Stimulated activated naive CD8-positive, alpha-beta T cell treated with anti-CD3 and anti-CD28 coated beads, Interleukin-15, Interleukin-2, amounts not matched to agents 100 ng/mL and 50 ng/mL, for 24 hours (primary cell): ENCODE measurements around the gene KIF26B.
"Not testable (repeated sequence)": the region's sequence is repeated elsewhere in the genome, so short reads cannot be mapped to it uniquely, and the experiment has no call there.

ENCODE experiments used
- H3K27ac Mint-ChIP-seq: one replicate; pipeline ENCODE4 v1.8.0; 2021; ENCODE audit warnings: mild to moderate bottlenecking, mixed read lengths
- H3K27me3 Mint-ChIP-seq: one replicate; pipeline ENCODE4 v1.8.0; 2021; ENCODE audit warnings: mixed read lengths
- H3K36me3 Mint-ChIP-seq: one replicate; pipeline ENCODE4 v1.8.0; 2021; ENCODE audit warnings: low read depth, mixed read lengths
- H3K4me1 Mint-ChIP-seq: one replicate; pipeline ENCODE4 v1.8.0; 2021; ENCODE audit warnings: low read depth, mixed read lengths
- H3K4me3 Mint-ChIP-seq: one replicate; pipeline ENCODE4 v1.8.0; 2021; ENCODE audit warnings: mild to moderate bottlenecking, mixed read lengths
- H3K9me3 Mint-ChIP-seq: one replicate; pipeline ENCODE4 v1.8.0; 2021; ENCODE audit warnings: mixed read lengths

KIF26B gene

DNA sequence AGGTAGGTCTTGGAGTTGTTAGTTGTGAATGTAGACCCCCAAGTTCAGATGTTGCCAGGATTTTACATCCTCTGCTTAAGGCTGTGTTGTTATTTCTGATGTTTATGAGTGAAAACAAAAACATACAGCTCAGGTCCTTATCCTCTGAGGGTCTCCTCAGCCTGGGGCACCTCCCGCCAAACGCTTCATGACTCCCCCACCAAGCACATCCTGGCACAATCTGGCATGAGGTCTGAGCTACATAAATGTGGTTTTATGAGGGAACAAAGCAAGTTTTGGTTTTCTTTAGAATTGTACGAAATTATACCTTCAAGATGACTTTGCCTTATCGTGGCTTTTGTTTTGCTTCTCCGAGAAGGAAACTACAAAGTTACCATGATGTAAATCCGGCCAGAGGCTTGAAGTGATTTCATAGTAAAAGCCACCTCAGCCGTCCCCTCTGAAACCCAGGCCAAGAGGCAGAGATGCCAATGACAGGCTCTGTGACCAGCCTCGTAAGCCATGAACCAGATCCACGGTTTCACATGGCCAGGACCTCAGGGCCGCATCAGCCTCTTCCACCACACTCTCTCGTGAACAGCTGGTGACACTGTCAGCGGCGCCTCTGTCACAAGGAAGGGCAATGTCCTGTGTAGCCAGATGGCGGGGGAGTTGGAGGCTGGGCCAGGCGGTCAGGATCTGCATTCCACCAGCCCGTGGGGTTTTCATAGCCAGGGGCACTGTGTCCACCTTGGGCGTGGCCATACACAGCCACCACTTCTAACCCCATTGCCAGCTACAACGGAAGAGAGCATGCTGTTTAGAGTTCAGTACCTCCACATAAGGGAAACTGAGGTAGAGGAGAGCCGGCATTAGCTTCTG is 199.4 kb downstream of the KIF26B start:
- H3K9me3 Mint-ChIP-seq = no peaks in the 10 kb centered on the region
- H3K36me3 Mint-ChIP-seq = no peaks in the 10 kb centered on the region
- H3K4me3 Mint-ChIP-seq = no peak overlapping the region
- no peaks in the 10 kb centered on the region for H3K27me3 Mint-ChIP-seq
- no peak overlapping the region for H3K27ac Mint-ChIP-seq
- peaks cover 5% of the 10 kb centered on the region for H3K4me1 Mint-ChIP-seq

DNA sequence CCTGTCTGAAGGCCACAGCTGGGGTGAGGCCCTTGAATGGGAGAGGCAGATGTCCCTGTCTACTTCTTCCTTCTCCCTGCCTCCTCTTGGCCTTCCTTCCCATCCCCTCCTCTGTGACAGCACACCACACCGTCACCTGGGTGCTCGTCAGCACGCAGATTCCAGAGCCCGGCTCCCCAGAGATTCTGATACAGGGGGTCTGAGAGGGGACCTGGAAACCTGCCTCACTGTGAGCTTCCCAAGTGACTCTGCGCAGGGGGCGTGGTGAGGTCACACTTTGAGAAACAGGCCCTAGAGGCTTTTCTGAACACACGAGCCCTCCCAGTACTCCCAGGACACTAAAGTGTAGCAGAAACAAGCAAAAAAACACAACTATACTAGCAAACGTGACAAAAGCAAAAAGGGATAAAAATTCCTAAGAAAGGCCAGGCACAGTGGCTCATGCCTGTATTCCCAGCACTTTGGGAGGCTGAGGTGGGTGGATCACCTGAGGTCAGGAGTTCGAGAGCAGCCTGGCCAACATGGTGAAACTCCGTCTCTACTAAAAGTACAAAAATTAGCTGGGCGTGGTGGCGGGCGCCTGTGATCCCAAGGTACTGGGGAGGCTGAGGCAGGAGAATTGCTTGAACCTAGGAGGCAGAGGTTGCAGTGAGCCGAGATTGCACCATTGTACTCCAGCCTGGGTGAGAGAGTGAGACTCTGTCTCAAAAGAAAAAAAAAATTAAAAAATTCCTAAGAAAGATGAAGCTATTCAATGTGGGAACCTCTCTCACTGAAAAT is 201.3 kb downstream of the KIF26B start:
- not testable (repeated sequence) for H3K4me3 Mint-ChIP-seq, H3K36me3 Mint-ChIP-seq, H3K4me1 Mint-ChIP-seq, H3K9me3 Mint-ChIP-seq, H3K27ac Mint-ChIP-seq, H3K27me3 Mint-ChIP-seq

DNA sequence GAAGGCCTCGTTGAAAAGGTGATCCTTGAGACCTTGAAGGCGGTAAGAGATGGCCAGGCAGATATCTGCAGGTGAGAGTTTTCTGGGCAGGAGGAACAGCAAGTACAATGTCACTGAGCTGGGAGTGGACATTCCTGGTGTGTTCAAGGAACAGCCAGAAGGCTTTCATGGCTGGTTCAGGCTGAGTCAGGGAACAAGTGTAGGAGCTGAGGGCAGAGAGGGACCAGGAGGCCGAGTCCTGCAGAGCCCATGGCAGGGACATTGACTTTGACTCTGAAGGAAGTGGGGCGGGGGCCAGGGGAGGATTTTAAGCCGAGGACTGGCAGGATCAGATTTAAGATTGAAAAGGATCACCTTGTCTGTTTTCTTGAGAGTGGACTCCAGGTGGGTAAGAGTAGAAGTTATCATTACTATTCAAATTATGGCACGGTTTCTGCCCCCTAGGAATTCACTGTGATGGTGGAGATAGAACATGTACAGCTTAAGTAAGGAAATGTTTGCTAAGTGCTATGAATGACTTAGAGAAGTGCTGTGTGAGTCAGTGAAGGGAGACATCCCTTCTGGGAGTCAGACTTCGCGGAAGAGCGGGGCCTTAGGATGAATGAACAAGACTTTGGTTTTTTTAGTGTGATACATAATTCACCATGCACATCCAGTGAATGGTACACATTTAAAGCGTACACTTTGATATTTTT is 202.3 kb downstream of the KIF26B start:
- H3K27ac Mint-ChIP-seq = no peak overlapping the region
- no peaks in the 10 kb centered on the region for H3K9me3 Mint-ChIP-seq
- no peaks in the 10 kb centered on the region for H3K27me3 Mint-ChIP-seq
- no peak overlapping the region for H3K4me3 Mint-ChIP-seq
- H3K36me3 Mint-ChIP-seq = no peaks in the 10 kb centered on the region
- peaks cover 5% of the 10 kb centered on the region for H3K4me1 Mint-ChIP-seq

DNA sequence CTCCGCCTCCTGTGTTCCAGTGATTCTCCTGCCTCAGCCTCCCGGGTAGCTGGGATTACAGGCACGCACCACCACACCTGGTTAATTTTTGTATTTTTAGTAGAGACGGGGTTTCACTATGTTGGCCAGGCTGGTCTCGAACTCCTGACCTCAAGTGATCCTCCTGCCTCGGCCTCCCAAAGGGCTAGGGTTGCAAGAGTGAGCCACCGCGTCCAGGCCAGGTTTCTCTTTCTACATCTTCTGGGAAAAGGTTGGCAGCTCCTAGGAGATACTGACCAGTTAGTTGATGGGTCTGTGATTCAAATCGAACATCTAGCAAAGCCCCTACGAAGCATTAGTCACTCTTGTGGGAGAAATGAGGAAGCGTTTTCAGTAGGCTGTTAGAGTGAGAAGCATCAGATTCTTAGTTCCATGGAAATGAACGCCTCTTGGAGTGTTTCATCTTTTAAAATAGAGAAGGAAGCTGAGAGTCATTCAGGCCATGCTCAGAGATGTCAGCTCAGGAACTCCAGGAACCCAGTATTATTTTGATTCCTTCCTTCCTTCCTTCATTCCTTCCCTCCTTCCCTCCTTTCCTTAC is 204.4 kb downstream of the KIF26B start:
- not testable (repeated sequence) for H3K27me3 Mint-ChIP-seq, H3K36me3 Mint-ChIP-seq, H3K4me1 Mint-ChIP-seq, H3K9me3 Mint-ChIP-seq, H3K27ac Mint-ChIP-seq, H3K4me3 Mint-ChIP-seq

DNA sequence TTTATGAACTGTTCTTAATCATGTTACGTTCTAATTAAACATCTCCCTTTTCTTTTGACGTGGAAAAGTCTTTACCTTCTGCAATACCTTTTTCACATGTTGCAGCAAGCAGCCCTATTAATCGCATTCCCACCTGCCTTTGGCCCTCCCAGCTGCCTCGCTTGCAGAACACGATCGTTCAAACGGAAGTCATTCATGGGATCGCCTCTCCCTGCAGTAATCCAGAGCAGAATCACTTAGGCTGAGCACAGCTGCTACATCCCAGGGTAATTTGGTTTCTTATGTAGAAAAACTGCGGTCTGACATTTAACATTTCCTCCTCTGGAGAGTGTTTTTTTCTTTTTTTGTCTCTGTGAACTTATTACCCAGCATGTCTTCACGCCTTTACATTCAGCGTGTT is 206.3 kb downstream of the KIF26B start:
- Mint-ChIP-seq H3K27me3 (peaks cover 5% of the 10 kb centered on the region), H3K36me3 (no peaks in the 10 kb centered on the region), H3K9me3 (no peaks in the 10 kb centered on the region), H3K4me3 (no peak overlapping the region), H3K4me1 (peaks cover 6% of the 10 kb centered on the region), H3K27ac (no peak overlapping the region)

DNA sequence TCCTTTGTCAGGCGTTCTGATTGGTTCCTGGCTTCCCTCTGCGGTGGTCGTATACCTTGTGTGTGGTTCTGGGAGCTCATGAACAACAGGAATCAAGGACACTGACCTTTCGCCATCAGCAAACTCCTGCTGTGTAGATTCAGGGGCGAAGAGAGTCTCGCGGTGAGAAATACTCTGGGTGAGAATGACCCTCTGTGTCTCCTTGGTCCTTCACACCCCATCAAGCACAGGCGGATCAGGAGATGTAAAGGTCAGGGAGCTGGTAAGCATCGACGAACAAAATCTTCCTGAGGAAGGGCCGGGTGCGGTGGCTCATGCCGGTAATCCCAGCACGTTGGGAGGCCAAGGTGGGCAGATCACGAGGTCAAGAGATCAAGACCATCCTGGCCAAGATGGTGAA is 207.2 kb downstream of the KIF26B start:
- H3K27me3 Mint-ChIP-seq = peaks cover 5% of the 10 kb centered on the region
- peaks cover 6% of the 10 kb centered on the region for H3K4me1 Mint-ChIP-seq
- no peaks in the 10 kb centered on the region for H3K9me3 Mint-ChIP-seq
- H3K36me3 Mint-ChIP-seq = no peaks in the 10 kb centered on the region
- H3K27ac Mint-ChIP-seq = no peak overlapping the region
- H3K4me3 Mint-ChIP-seq = no peak overlapping the region

DNA sequence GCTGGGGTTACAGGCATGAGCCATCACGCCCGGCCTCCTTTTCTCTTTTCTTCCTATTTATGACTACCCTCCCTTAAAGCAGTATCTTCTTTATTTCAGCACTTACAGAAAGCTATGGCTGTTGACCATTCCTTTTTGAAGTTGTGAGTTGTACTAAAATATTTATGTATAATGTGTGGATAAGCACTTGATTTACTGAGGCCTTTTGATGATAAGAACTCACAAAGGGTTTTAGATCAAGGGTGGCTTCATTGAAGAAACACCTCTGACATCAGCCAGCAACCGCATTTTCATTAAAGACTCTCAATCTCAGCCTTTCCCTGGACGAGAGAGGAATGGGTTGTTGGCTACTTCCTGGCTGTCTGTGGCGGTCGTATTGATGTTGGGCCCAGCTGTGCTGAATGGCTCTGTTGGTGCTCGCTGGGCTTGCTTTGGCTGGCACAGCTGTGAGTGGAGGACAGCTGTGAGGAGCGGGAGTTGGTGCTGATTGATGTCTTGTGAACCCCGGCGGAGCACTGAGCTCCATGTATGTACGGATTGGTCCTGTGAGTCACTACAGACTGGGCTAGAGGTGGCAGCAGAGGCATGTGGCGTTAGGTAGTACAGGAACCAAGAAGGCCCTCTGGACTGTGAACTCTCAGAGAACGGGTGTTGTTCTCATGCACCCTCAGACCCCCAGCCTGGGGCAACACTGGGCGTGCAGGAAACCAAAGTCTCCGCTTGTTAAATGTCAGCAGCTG is 208.8 kb downstream of the KIF26B start:
- Mint-ChIP-seq H3K36me3 (no peaks in the 10 kb centered on the region), H3K4me1 (peaks cover 6% of the 10 kb centered on the region), H3K27me3 (peaks cover 5% of the 10 kb centered on the region), H3K9me3 (no peaks in the 10 kb centered on the region), H3K27ac (no peak overlapping the region), H3K4me3 (no peak overlapping the region)

DNA sequence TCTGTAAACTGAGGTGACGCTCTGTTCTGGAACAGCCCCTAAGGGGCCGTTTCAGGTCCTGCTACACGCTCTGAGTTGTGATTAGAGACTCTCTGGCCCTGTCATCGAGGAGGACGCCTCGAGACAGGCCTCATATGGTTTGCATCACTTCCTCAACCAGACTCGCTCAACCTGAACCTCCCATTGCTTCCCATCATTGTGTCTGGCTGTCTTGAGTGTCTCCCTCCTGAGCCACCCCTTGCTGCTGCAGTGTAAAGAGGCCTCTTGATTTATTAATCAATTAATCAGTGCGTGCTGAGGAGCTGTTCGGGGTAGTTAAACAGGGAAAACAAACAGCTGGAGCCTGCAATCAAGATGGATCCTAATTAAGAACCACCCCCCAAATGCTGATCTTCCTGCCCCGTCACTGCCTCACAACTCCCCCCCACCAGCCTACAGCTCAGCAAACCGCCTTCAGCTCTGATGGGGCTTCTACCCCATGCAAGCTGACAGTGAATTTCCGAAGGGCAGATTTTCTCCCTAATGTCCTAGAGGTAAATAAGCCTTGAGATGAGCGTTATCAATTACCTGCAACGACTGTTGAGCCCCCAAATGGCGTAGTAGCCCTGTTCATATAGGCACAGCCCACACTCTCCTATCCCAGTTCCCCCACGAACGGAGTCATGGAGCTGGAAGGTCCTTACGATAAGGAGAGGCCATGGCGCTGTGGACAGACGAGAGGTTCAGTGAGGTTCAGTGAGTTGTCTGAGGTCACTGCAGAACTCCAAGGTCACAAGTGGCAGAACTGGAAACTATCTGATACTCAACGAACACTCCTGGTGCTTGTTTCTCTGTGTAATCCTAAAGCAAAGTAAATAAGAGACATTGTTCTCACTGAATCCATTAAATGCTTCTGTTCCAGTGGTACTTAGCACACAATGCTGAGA is 210.6 kb downstream of the KIF26B start:
- no peak overlapping the region for H3K27ac Mint-ChIP-seq
- H3K36me3 Mint-ChIP-seq = no peaks in the 10 kb centered on the region
- H3K4me1 Mint-ChIP-seq = peaks cover 6% of the 10 kb centered on the region
- peaks cover 5% of the 10 kb centered on the region for H3K27me3 Mint-ChIP-seq
- H3K4me3 Mint-ChIP-seq = no peak overlapping the region
- no peaks in the 10 kb centered on the region for H3K9me3 Mint-ChIP-seq

DNA sequence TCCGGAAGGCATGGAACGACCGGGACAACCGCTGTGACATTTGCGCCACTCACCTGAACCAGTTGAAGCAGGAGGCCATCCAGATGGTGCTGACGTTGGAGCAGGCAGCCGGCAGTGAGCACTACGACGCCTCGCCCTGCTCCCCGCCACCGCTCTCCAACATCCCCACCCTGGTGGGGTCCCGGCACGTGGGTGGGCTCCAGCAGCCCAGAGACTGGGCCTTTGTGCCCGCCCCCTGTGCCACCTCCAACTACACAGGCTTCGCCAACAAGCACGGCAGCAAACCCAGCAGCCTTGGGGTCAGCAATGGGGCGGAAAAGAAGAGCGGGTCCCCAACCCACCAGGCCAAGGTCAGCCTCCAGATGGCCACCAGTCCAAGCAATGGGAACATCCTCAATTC is 212.1 kb downstream of the KIF26B start:
- H3K36me3 Mint-ChIP-seq = no peaks in the 10 kb centered on the region
- no peak overlapping the region for H3K4me3 Mint-ChIP-seq
- no peaks in the 10 kb centered on the region for H3K9me3 Mint-ChIP-seq
- peaks cover 5% of the 10 kb centered on the region for H3K27me3 Mint-ChIP-seq
- H3K27ac Mint-ChIP-seq = no peak overlapping the region
- H3K4me1 Mint-ChIP-seq = peaks cover 6% of the 10 kb centered on the region

DNA sequence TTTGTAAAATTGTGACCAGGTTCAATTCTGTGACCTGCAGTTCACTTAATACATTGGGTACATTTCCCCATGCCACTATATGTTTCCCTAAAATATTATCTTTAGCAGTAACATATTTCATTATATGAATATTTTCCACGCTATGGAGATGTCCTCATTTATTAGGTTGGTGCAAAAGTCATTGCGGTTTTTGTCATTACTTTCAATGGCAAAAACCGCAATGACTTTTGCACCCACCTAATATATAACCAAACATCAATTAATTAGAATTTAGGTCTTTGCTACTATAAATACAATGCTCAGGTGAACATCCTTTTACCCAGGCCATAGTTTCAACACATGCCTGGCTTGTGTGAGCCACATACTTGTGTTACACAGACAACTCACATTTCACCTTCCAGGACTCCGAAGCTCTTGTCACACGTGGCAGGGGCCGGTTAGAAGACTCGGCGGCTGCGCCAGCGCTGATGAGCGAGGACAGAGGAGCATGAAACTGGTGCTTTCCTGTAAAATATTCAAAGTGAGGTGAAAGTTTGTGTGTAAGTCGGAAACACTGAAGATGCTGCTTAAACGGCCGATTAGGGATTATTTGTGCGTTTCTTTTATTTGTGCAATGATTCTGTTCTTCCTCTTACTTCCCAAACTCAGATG is 215.5 kb downstream of the KIF26B start:
- Mint-ChIP-seq H3K27me3 (no peaks in the 10 kb centered on the region), H3K9me3 (no peaks in the 10 kb centered on the region), H3K27ac (no peak overlapping the region), H3K4me3 (no peak overlapping the region), H3K4me1 (no peaks in the 10 kb centered on the region), H3K36me3 (no peaks in the 10 kb centered on the region)

DNA sequence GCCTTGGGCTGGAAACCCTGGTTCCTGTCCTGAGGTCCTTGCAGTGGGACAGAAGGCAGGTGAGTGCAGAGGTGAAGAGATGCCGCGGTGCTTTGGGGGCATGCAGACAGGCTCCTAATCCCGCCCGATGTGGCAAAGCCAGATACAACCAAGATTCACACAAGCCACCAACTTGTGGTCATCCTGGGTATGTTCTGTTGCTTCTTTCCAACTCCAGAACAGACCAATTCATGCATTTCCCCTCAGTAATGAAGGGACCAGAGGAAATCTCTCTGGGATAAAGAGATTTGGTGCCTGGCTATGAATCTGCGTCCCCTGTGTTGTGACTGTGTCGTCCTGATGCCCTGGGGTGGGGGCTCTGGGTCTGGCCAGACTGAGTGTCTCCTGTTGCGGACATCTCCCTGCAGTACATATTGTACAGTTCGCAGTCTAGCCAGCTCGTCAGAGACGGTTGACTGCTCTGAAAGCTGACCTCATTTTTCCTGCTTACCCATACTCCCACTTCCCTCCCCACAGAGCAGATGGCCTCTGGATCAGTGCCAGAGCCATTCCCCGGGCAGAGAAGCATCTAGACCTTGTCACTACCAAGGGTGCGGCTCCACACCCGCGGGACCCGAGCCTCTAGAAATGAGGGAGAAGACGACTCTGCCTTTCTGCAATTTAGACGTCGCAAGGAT is 216.3 kb downstream of the KIF26B start:
- Mint-ChIP-seq H3K36me3 (no peaks in the 10 kb centered on the region), H3K9me3 (no peaks in the 10 kb centered on the region), H3K4me1 (peaks cover 2% of the 10 kb centered on the region), H3K27ac (no peak overlapping the region), H3K4me3 (no peak overlapping the region), H3K27me3 (peaks cover 2% of the 10 kb centered on the region)

DNA sequence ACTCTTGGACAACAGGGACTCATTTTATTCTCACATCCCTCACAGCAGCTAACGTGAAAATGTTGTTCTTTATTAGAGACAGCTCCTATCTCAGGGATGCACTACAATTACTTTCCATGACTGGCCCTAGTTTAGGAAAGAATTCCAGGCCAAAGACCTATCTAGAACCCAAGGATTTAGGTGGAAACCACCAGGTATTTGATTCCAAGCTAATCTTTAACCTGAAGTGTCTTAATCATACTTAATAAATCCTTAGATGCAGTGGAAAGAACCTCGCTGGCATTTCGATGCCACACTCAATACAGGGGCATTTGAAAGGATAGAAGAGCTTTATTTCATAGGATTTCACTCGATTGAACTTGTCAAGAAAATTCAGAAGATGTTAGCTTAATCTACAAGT is 218.3 kb downstream of the KIF26B start:
- no peaks in the 10 kb centered on the region for H3K9me3 Mint-ChIP-seq
- H3K4me3 Mint-ChIP-seq = no peak overlapping the region
- peaks cover 6% of the 10 kb centered on the region for H3K27me3 Mint-ChIP-seq
- no peaks in the 10 kb centered on the region for H3K36me3 Mint-ChIP-seq
- peaks cover 15% of the 10 kb centered on the region for H3K4me1 Mint-ChIP-seq
- H3K27ac Mint-ChIP-seq = no peak overlapping the region
